GM20000 (cell line): ENCODE measurements around the gene ATP9B.
A peak's percentile ranks its signal among the peaks of the same experiment; 100 is the strongest.

Experiments used
- DNase-seq: peaks from one replicate; pipeline ENCODE4 v3.0.0; 2012; ENCODE audit warnings: low spot score
- CTCF ChIP-seq: IDR thresholded peaks from 2 replicates; pipeline ENCODE4 v1.5.1; 2012; ENCODE audit warnings: mild to moderate bottlenecking, control low read depth; ENCODE audit errors: extremely low read depth, missing control alignments

The ATP9B gene

GRCh38 chr18:79068937-79069716, at the start of gene ATP9B:
ATP9B (plus strand) TSS chr18:79069394; CDS start chr18:79069411, 17 bp downstream.
- TF ChIP-seq CTCF, result no peak
- peak; percentile 99 for DNase-seq

GRCh38 chr18:79019881-79020280, 49.3 kb upstream of the ATP9B start:
- DNase-seq, result no peak

GRCh38 chr18:79022603-79023002, 46.6 kb upstream of the ATP9B start:
- DNase-seq, result no peak
- TF ChIP-seq CTCF, result no peak

More at GRCh38 chr18:79019881-79020280, 49.3 kb upstream of the ATP9B start:
- TF ChIP-seq CTCF, result no peak

- no peak for DNase-seq
- no peak for TF ChIP-seq CTCF
These were observed 42.7 kb upstream of the ATP9B start for GRCh38 chr18:79026491-79026890.

- no peak for TF ChIP-seq CTCF
- no peak for DNase-seq
These were observed 38.5 kb upstream of the ATP9B start for GRCh38 chr18:79030680-79031079.

GRCh38 chr18:79042276-79042675, 26.9 kb upstream of the ATP9B start:
- DNase-seq, result no peak

GRCh38 chr18:79043288-79043687, 25.9 kb upstream of the ATP9B start:
- TF ChIP-seq CTCF, result no peak
- no peak for DNase-seq

More at GRCh38 chr18:79042276-79042675, 26.9 kb upstream of the ATP9B start:
- TF ChIP-seq CTCF, result no peak
